ENCODE results near the gene CD82.
A peak's percentile ranks its signal among the peaks of the same experiment; 100 is the strongest.

The CD82 gene

GRCh38 chr11:44574610-44575287 lies 9.3 kb downstream of the CD82 start:
- no peak for DNase-seq

- no peak for DNase-seq
Observed at GRCh38 chr11:44575288-44575672, 9.8 kb downstream of the CD82 start.

GRCh38 chr11:44575962-44576361 lies 10.5 kb downstream of the CD82 start:
- no peak for DNase-seq

- DNase-seq: no peak
Observed at GRCh38 chr11:44576656-44577055, 11.2 kb downstream of the CD82 start.

- DNase-seq: no peak
Observed at GRCh38 chr11:44577231-44577830, 11.9 kb downstream of the CD82 start.

- no peak for DNase-seq
Observed at GRCh38 chr11:44578279-44578678, 12.8 kb downstream of the CD82 start.

GRCh38 chr11:44579302-44579761 lies 13.9 kb downstream of the CD82 start:
- DNase-seq: peak in 15 of 51 donors; percentile 16 to 58 (median 28)

- no peak for DNase-seq
Observed at GRCh38 chr11:44580701-44581100, 15.2 kb downstream of the CD82 start.

GRCh38 chr11:44581246-44581645 lies 15.8 kb downstream of the CD82 start:
- DNase-seq: no peak

- no peak for DNase-seq
Observed at GRCh38 chr11:44582641-44583352, 17.3 kb downstream of the CD82 start.

GRCh38 chr11:44583353-44583669 lies 17.8 kb downstream of the CD82 start:
- no peak for DNase-seq

- peak in 6 of 51 donors; percentile 16 to 22 (median 18) for DNase-seq
Observed at GRCh38 chr11:44585421-44585820, 20.0 kb downstream of the CD82 start.

- DNase-seq: peak in 12 of 51 donors; percentile 15 to 52 (median 30)
Observed at GRCh38 chr11:44589301-44589700, 23.8 kb downstream of the CD82 start.

GRCh38 chr11:44590769-44591168 lies 25.3 kb downstream of the CD82 start:
- DNase-seq: no peak

GRCh38 chr11:44591557-44591956 lies 26.1 kb downstream of the CD82 start:
- DNase-seq: no peak

- peak in 9 of 51 donors; percentile 22 to 62 (median 29) for DNase-seq
Observed at GRCh38 chr11:44592125-44592940, 26.9 kb downstream of the CD82 start.

- DNase-seq: peak in 48 of 51 donors; percentile 30 to 94 (median 78)
Observed at GRCh38 chr11:44593251-44593650, 27.8 kb downstream of the CD82 start.

GRCh38 chr11:44595006-44595405 lies 29.5 kb downstream of the CD82 start:
- DNase-seq: no peak

- DNase-seq: peak in 47 of 51 donors; percentile 24 to 88 (median 65)
Observed at GRCh38 chr11:44595964-44596381, 30.5 kb downstream of the CD82 start.

- DNase-seq: peak in 10 of 51 donors; percentile 31 to 71 (median 53)
Observed at GRCh38 chr11:44596525-44597276, 31.2 kb downstream of the CD82 start.

Measured in hypothalamus (tissue), 51 donors.